GM19467 (cell line): ENCODE results near the gene ETV7.
"Not testable (repeated sequence)": the region's sequence is repeated elsewhere in the genome, so short reads cannot be mapped to it uniquely, and the experiment has no call there.

Source experiments
- ATAC-seq: cut with Tn5 transposase; IDR thresholded peaks from one replicate; pipeline ENCODE4 v1.9.1; 2021; ENCODE audit warnings: mild to moderate bottlenecking, moderate library complexity; ENCODE audit not compliant: unreplicated experiment

Gene ETV7

DNA sequence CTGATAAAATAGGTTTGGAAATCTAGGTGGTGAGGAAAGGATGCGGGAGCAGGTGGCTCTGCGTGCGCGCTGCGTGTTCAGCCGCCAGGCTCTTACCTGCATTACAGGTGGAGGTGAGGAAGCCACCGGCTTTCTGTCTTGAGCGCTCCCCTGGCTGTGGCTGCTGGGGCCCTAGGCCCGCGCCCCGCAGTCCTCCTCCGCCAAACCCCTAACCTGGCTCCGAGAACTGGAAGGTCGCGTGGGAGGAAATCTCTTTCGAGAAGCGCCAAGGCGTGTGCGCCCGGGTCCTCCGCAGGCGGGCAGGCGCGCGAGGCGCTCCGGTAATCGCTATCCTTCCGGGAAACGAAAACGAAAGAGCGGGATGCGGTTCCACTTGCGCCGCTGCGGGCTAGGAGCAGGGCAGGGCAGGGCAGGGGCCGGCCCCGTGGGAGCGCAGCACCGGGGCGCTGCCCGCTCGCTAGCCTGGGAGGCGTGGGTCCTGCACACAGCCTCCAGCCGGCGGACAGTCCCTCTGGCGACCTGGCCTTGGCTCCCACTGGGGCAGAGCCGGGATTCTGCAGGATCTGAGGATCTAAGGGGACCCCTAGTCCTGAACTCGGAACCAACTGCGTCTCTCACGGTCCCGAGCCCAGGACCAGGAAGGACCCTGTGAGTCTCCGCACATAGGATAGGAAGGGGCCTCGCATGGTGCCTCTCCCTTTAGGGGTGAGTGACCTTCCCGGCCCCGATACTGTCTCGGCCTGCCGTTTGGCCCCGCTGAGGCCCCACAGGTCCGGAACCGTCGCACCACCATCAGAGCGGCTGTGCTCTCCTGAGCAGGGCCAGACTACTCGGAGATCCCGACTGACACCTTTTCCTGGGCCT is at the start of gene ETV7:
ETV7 (minus strand) TSS at position 230 of the 864 bp plus-strand sequence; CDS start at position 102, 128 bp downstream.
- ATAC-seq: no peak

DNA sequence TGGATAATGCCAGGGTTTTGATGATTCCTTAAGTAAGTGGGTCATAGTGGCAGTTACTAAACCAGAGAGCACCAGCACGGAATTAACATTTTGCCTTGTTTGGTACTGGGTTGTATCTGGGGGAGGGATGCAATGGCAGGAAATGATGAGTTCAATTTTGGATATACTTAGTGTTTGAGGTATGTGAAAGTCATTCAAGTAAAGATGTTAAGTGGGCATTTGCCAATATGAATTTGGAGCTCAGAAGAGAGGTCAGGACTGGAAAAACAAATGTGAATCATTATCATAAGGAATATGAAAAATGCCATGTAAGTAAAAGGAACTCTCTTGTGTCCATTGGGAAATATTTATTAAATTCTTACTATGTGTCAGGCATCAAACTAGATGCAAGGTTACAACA is 49.0 kb upstream of the ETV7 start:
- ATAC-seq: no peak

DNA sequence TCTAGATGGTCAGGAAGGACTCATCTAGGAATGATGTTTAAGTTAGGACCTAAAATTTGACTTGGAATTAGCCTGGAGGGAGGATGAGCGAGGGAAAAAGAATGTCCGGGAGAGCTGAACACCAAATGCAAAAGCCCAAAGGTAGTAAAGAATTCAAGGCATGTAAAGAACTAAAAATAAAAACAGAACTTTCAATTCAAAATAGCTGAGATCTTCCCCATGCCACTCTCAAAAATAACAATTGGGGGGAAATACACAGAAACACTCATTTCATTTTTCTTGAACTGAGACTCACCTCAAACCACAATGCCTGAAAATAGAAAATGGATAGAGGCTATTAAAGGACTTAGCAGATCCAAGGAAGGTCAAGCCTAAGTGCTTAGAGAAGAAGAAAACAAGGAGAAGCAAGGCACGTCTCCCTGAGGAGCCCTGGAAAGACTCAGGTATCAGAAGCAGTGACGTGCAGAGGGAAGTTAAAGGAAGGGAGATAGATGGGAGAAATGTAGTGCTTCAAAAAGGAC is 44.7 kb upstream of the ETV7 start:
- ATAC-seq: no peak

- no peak for ATAC-seq
These were observed 43.7 kb upstream of the ETV7 start for GRCh38 chr6:36431197-36431596.

GRCh38 chr6:36430351-36430750 is 42.9 kb upstream of the ETV7 start:
- ATAC-seq: no peak

- ATAC-seq: no peak
These were observed 41.4 kb upstream of the ETV7 start for GRCh38 chr6:36428911-36429310.

GRCh38 chr6:36426622-36427021 is 39.2 kb upstream of the ETV7 start:
- no peak for ATAC-seq

DNA sequence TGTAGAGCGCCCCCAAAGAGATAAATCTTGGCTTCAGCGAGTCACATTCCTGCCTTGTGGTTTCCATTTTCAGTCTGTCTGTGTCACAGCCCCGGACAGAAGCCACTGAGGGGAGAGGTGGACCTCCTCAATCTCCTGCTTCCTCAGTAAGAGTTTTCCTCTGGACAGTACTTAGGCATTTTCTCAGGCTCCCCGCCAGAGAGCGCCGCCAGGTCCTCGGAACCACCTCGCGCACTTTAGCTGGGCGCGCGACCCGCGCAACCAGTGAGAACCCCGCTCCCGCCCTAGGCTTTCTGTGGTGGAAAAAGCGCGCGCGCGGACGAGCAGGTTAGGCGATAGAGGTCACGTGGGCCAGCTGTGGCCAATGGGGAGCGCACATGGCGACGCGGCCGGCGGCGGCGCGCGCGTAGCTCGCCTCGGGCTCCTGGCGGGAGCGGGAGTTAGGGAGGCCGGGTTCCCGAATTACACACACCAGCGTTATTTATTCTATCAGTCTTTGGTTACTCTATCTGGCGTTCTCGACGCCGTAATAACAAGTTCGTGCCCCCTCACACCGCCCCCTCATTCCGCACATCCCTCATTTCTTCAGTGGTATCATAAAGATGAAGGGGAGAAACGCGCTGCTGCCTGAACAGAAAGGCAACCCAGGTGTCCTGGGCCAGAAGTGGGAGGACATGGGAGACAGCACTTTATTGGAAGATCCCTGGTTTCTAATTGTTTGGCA is 35.8 kb upstream of the ETV7 start:
- ATAC-seq: peak; percentile 97

- no peak for ATAC-seq
These were observed 35.2 kb upstream of the ETV7 start for GRCh38 chr6:36422714-36423100.

DNA sequence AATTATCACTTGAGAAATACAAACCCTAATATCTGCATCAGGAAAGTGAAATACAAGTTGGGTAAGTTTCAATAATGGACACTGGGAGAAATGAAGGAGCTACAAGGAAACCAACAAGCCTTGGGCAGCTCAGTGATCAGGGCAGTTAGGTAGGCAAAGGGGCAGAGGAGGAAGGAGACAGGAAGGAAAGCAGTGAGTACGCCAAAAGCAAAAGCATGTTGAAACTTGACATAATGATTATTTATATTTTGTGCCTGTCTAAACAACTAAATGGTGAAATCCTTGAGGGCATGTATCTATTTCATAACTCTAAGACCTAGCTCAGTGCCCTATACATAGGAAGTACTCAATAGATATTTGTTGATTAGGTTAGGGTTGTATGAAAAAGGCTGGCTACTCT is 31.8 kb upstream of the ETV7 start:
- no peak for ATAC-seq

GRCh38 chr6:36418558-36418957 is 31.1 kb upstream of the ETV7 start:
- no peak for ATAC-seq

DNA sequence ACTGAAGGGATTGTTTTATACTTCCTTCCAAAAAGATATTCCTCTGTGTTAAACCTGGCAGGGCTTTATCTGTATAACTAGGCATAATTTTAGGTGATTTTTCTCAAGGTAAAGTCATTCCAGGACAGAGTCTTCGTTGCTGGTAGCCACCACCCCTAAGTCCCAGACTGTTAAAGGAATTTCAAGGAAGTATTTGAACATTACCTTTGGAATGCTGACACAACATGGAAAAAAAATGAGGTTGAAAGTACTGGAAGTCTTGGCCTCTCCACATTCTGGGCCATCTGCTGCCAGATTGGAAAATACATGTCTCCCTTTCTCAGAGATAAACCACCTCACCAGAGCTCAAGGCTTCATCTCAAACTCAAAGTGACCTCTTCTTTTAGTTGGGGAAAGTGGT is 27.0 kb upstream of the ETV7 start:
- ATAC-seq: no peak

- no peak for ATAC-seq
These were observed 26.3 kb upstream of the ETV7 start for GRCh38 chr6:36413489-36414480.

- ATAC-seq: not testable (repeated sequence)
These were observed 22.2 kb upstream of the ETV7 start for GRCh38 chr6:36409718-36410117.

GRCh38 chr6:36404164-36404563 is 16.7 kb upstream of the ETV7 start:
- no peak for ATAC-seq

DNA sequence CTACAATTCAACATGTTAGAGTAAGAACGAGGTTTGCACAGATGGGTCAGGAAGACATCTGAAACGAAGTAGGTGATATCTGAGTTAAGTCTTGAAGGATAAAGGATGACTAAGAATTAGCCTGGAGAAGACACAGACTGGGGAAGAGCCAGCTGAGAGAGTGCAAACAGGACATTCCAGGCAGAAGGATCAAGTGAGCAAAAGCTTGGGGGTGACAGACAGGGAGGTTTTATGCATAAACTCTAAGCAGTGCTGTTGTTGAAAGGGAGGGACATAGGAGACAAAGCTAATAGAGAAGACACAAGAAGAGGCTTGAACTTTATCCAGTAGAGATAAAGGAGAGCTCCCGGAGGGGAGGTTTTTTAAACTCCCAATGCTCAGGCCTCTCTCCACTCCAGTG is 15.0 kb upstream of the ETV7 start:
- no peak for ATAC-seq

GRCh38 chr6:36399970-36400369 is 12.5 kb upstream of the ETV7 start:
- no peak for ATAC-seq

DNA sequence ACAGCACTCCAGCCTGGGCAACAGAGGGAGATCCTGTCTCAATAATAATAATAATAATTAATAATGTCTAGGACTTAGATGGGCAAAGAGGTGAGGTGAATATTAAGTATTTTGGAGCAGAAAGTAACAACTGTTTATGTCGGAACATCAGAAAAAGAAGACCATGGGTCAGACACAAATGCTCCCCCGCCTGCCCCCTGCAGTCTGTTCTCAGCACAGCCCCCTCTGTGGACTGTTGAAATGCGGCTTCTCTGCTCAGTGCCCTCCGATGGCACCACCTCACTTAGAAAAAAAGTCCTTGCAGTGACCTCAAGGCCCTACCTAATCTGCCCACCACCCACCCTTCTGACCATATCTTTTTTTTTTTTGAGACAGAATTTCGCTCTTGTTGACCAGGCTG is 5.2 kb upstream of the ETV7 start:
- no peak for ATAC-seq

- ATAC-seq: no peak
These were observed 1.9 kb upstream of the ETV7 start for GRCh38 chr6:36389353-36389752.

DNA sequence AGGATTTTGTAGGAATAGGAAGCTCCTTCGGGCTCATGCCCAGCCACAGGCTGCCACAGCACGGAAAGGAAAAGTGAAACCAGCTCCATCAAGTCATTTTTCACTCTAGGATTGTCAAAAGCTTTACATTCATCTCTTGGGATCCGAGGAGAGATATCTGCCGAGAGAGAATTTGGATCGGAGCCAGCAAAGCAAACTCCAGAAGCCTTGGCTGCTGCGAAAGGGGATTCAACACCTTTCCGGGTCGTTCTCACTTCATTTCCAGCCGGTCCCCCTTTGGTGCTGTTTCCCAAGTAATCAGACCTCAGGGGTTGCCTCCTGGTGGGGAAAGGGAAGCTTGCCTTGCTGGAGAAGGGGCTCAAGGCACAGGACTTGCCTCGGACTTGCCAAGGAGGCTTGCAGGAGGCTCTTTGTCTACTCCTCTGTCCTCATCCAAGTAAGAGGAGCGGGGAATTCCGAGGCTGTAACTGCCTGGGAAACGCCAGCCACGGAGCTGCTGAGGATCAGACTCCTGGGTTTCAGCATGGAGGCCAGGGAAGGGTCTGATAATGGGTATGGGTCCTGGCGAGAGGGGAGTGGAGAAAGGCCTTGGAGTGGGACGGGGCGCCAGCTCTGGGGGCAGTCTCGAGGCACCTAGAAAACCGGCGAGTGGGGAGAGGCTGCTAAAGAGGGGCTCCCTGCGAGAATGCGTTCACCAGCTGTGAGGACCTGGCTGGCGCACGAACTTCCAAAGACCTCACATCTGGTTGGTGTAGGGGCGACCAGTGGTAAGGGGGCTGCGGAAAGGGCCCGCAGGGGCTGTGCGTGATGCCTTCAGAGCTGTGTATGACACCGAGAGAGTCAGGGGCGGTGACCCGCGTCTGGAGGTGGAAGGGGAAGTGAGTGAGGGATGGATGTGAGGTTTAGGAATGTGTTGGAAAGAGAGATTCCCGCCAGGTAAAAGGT is 702 bp downstream of the ETV7 start:
- no peak for ATAC-seq
